Stimulated activated naive CD8-positive, alpha-beta T cell treated with anti-CD3 and anti-CD28 coated beads, Interleukin-15, amount 100 ng/mL, for 72 hours (primary cell): ENCODE measurements around the gene KCND2.
"Not testable (repeated sequence)": the region's sequence is repeated elsewhere in the genome, so short reads cannot be mapped to it uniquely, and the experiment has no call there.

Experiments
- ATAC-seq: fragments of 150-1000 bp; cut with Tn5 transposase; 2 replicates; pipeline ENCODE4 v1.10.0; 2021; ENCODE audit warnings: mild to moderate bottlenecking, moderate library complexity
- DNase-seq, 2 donors: peaks; one replicate each; pipeline ENCODE4 v3.0.0; 2021 to 2022
- H3K27ac Mint-ChIP-seq, 2 donors: one replicate each; pipeline ENCODE4 v1.8.0; 2022; ENCODE audit warnings: mild to moderate bottlenecking in 2 of 2, mixed read lengths in 2 of 2, moderate library complexity in 2 of 2
- H3K27me3 Mint-ChIP-seq: one replicate; pipeline ENCODE4 v1.8.0; 2022; ENCODE audit warnings: mixed read lengths
- H3K4me1 Mint-ChIP-seq: one replicate; pipeline ENCODE4 v1.8.0; 2022; ENCODE audit warnings: mild to moderate bottlenecking, mixed read lengths
- H3K4me3 Mint-ChIP-seq, 2 donors: one replicate each; pipeline ENCODE4 v1.8.0; 2022; ENCODE audit warnings: mild to moderate bottlenecking in 2 of 2, mixed read lengths in 2 of 2, moderate library complexity in 1 of 2
- H3K9me3 Mint-ChIP-seq, 2 donors: one replicate each; pipeline ENCODE4 v1.8.0; 2022; ENCODE audit warnings: mixed read lengths in 2 of 2

The KCND2 gene

DNA sequence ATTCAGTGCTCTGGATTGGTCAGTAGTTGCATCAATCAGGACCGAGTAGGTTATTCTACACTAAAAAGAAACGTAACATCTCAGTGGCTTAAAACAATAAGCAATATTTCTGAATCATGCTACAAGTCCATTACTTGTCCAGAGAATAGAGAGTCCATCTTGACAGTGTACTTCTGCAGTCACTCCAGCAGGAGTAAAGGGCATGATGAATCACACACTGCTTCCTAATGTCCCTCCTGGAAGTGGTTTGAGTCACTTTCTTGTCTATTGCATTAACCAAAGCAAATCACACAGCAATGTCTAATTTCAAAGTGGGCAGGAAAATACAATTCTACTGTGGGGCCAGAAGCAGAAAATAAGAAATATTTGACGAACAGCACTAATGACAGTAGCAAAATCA is 460.2 kb downstream of the KCND2 start:
- DNase-seq = no peak

DNA sequence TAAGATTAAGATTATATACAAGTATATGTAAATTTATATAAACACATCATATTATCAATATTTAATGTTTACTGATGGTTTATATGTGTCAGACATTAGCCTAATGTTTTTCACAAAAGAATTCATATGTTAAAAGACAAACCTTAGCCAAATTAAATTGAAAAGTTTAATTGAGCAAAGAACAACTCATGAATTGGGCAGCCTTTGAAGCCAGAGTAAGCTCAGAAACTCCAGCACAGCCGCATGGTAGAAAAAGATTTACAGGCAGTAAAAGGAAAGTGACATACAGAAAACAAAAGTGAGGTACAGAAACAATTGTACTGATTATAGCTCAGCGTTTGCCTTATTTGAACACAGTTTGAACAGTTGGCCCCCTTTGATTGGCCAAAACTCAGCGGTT is 460.9 kb downstream of the KCND2 start:
- no peak for DNase-seq
- Mint-ChIP-seq H3K27me3 (peaks cover 11% of the 10 kb centered on the region), H3K27ac (no peak overlapping the region), H3K4me3 (no peak overlapping the region), H3K4me1 (no peaks in the 10 kb centered on the region), H3K9me3 (no peaks in the 10 kb centered on the region)
- ATAC-seq = no peak

More for the DNA sequence above, 460.2 kb downstream of the KCND2 start:
- Mint-ChIP-seq H3K27ac (no peak overlapping the region), H3K4me1 (no peaks in the 10 kb centered on the region), H3K27me3 (peaks cover 11% of the 10 kb centered on the region), H3K9me3 (no peaks in the 10 kb centered on the region), H3K4me3 (no peak overlapping the region)
- no peak for ATAC-seq

DNA sequence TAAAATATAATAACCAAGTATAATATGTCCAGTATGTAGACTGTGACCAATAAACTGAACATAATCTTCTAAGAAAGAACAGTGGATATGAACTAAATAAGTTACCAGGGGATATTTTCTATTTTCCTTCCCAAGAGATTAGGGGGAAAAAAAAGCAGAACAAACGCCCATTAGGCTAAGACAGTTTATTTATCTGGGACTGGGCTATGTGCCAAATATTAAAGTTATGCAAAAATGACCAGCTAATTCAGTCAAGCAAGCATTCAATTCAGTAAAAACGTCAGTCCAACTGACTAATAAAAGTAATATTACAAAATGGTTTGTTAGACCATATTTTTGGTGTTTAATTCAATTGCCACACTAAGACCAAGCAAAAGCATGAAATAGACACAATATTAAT is 462.8 kb downstream of the KCND2 start:
- H3K4me1 Mint-ChIP-seq = no peaks in the 10 kb centered on the region

DNA sequence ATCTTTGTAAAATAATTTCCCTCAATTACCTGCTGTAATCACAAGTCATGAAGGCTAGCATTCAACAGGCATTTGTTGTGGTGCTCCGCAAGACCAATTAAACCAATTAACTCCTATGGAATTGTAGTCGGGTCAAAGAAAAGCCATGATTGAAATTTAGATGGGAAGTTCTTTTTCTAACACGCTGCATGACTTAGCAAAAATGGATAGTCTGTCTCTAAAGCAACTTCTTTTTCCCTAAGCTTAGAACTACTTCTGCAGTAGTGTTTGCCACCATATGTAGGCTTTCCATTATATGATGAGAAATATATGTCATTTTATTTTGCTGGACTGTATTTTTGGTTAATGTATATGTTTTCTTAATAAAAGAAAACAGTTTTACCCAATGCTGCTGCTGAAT is 465.8 kb downstream of the KCND2 start:
- H3K4me1 Mint-ChIP-seq = no peaks in the 10 kb centered on the region
- DNase-seq (no peak), ATAC-seq (no peak)
- no peak overlapping the region for H3K27ac Mint-ChIP-seq
- no peaks in the 10 kb centered on the region for H3K27me3 Mint-ChIP-seq
- no peak overlapping the region for H3K4me3 Mint-ChIP-seq
- no peaks in the 10 kb centered on the region for H3K9me3 Mint-ChIP-seq

More for the DNA sequence above, 462.8 kb downstream of the KCND2 start:
- no peak overlapping the region for H3K27ac Mint-ChIP-seq
- no peak overlapping the region for H3K4me3 Mint-ChIP-seq
- H3K9me3 Mint-ChIP-seq = no peaks in the 10 kb centered on the region
- ATAC-seq (no peak), DNase-seq (no peak)
- peaks cover 9% of the 10 kb centered on the region for H3K27me3 Mint-ChIP-seq

DNA sequence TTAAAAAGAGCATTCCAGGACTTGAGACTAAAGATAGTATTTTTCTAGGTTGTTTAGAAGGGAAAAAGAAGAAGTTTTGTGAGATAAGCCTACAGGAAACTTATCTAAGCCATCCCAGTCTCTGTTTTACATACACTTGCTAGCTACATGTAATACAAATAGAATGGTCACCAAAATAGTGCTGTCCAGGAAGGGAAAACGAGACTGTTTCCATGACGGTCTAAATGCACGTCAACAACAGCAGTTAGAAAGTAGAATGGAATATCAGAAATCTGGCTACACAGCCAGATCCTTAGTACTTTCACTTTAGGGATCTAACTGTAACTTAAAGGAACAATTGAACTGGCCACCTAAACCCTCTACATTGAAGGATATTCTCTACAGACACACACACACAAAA is 467.4 kb downstream of the KCND2 start:
- Mint-ChIP-seq H3K27me3 (no peaks in the 10 kb centered on the region), H3K9me3 (no peaks in the 10 kb centered on the region), H3K4me1 (no peaks in the 10 kb centered on the region), H3K27ac (no peak overlapping the region), H3K4me3 (no peak overlapping the region)
- ATAC-seq = no peak
- no peak for DNase-seq

DNA sequence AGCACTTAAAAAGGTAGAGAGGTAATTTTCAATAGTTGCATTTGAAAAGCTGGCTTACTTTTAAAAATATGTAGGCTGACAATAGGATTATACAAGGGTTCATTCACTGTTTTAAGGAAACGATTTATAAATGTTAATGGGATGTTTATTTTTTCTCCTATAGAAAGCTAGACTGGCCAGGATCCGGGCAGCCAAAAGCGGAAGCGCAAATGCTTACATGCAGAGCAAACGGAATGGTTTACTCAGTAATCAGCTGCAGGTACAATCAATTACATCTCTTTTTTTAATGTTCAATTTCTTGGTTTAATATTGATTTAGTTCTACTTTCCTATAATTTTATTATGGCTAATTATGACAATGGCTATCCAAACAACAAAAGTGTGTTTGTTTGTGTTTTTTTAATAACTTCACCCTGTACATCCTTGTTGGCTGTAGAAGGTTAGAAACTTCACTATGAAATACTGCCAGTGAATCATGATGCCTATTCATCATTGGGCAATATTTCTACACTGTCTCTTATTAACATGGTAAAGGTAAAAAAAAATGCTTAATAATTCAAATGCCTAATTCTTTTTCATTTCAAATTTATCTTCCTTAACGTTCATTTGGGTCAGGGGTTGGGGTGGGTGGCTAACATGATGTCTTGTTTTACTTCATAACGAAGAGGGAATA is 468.5 kb downstream of the KCND2 start:
- no peaks in the 10 kb centered on the region for H3K27me3 Mint-ChIP-seq
- DNase-seq (no peak), ATAC-seq (no peak)
- H3K4me3 Mint-ChIP-seq = no peak overlapping the region
- no peak overlapping the region for H3K27ac Mint-ChIP-seq
- no peaks in the 10 kb centered on the region for H3K4me1 Mint-ChIP-seq
- H3K9me3 Mint-ChIP-seq = no peaks in the 10 kb centered on the region

DNA sequence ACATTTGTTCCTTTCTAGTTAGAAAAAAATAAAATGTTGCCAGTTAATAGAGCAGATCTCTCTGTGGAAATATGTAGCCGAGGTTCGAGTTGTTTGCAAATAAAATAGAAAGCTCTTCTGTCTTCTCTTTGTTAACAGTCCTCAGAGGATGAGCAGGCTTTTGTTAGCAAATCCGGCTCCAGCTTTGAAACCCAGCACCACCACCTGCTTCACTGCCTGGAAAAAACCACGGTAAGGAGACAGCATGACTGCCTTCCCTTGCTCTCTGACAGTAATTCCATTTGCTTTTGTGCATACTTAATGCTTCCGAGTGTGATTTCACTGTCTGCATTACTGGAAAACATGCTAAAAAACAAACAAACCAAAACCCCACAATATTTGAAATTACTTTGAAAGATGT is 469.4 kb downstream of the KCND2 start:
- ATAC-seq (no peak), DNase-seq (no peak)
- H3K9me3 Mint-ChIP-seq = no peaks in the 10 kb centered on the region
- H3K4me1 Mint-ChIP-seq = no peaks in the 10 kb centered on the region
- H3K27me3 Mint-ChIP-seq = no peaks in the 10 kb centered on the region
- no peak overlapping the region for H3K4me3 Mint-ChIP-seq
- H3K27ac Mint-ChIP-seq = peak overlapping the region in 1 of 2 donors; percentile 77

DNA sequence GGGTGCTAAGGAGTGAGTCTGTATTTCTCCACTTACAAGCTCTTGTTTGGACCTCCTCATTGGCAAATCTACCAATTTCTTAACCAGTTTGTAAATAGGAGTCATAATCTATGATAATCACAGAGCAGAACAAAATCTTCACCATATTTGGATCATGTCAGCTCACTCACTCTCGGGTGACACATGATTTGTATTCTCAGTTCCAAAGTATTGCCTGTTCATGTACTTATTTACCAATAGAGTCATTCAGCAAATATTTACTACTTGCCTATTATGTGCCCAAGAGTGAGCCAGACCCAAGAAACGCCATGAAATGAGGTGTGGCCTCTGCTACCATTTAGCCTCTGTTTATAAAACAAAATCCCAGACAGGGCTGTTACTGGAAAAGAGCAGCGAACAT is 470.2 kb downstream of the KCND2 start:
- ATAC-seq = no peak
- no peaks in the 10 kb centered on the region for H3K9me3 Mint-ChIP-seq
- H3K27me3 Mint-ChIP-seq = no peaks in the 10 kb centered on the region
- no peaks in the 10 kb centered on the region for H3K4me1 Mint-ChIP-seq
- no peak overlapping the region for H3K4me3 Mint-ChIP-seq
- no peak for DNase-seq
- no peak overlapping the region for H3K27ac Mint-ChIP-seq

DNA sequence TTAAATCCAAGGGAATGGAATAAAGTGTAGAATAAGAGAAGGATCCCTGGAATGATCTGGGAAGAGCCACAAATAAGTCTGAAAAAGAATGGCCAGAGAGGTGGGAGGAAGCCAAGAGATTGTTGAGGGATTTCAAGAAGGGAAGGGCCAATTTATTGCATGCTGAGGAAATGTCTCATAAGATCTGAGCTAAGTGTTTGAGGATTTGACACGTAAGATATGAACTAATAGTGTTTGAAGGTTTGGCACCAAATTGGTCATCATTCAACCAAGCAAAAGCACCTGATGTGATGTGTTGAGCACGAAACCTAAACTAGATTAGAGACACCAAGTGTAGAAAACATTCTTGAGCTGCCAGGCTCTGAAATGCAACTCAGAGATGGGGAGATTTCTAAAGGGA is 487.1 kb downstream of the KCND2 start:
- Mint-ChIP-seq H3K9me3 (no peaks in the 10 kb centered on the region), H3K4me1 (no peaks in the 10 kb centered on the region), H3K27me3 (peaks cover 12% of the 10 kb centered on the region), H3K4me3 (no peak overlapping the region), H3K27ac (no peak overlapping the region)
- DNase-seq = no peak
- ATAC-seq = no peak

DNA sequence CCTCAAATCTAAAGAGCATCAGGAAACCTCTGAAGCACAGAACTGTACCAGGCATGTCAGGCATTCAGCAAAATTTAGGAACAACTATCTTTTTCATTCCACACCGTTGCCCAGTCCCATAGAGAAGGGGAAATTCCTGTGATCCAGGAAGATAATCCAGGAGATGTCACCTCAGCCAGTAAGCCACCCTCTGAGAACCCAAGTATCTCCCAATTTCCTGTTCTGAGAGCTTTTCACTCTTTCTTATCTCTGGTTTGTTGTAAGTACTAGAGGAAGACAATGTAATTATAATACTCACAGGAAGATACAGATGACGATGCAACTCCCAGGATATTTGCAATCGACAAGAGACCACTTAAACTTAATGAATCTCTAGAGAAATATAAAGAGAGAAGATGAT is 487.9 kb downstream of the KCND2 start:
- H3K4me3 Mint-ChIP-seq = no peak overlapping the region
- no peak for DNase-seq
- no peak for ATAC-seq
- no peak overlapping the region for H3K27ac Mint-ChIP-seq
- no peaks in the 10 kb centered on the region for H3K4me1 Mint-ChIP-seq
- no peaks in the 10 kb centered on the region for H3K9me3 Mint-ChIP-seq
- H3K27me3 Mint-ChIP-seq = peaks cover 12% of the 10 kb centered on the region

DNA sequence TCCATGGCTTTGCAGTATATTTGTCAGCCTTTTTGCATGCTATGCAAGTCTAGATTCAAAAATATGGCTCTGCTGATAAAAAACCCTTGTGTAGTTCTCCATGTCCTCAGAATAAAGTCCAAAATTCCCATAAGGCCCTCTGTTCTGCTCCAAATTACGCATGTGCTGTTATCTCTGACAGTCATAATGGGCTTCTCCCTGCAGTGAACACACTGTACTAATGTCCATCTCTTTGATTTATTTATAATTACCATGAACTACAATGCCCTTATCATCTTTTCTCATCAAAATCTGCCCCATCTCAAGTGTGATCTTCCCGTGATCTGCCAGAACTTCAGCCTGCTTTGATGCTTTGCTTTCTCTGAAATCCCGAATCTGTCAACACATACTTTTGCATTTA is 497.2 kb downstream of the KCND2 start:
- Mint-ChIP-seq H3K4me1 (no peaks in the 10 kb centered on the region), H3K4me3 (no peak overlapping the region), H3K9me3 (no peaks in the 10 kb centered on the region), H3K27me3 (no peaks in the 10 kb centered on the region), H3K27ac (no peak overlapping the region)
- DNase-seq (no peak), ATAC-seq (no peak)

DNA sequence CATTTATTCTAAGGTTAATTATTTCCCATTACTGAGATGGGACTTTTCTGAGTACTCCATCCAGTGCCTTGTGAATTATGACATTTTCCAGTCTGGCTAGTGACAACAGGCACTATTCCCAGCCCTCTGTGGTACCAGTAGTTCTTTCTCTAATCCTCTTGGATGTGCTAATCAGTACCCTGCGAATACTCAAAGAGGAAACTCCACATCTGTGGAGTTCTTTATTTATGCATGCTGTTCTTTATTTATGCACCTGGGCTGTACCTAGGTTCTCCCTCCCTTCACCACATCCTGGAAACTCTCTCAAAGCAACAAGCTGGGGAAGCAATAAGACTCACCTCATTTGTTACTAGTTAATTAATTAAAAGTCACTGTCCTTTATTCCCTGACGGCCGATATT is 501.5 kb downstream of the KCND2 start:
- H3K4me3 Mint-ChIP-seq = no peak overlapping the region

DNA sequence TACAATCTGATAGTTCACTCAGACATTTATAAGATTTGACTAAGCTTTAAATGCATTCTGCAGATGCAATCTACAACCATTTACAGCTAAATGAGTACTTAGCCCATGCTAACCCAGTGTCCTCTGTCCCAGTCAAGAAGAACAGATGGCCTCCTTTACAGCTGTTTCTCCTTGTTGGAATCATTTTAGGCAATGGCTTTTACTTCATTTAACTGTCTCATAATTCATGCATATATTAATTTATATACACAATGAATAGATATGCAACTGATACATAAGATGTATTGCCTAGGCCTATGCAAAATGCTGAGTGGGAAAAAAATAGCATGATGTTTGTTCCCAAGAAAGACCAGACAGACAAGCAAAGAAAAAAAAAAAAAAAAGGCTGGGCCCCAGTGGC is 502.8 kb downstream of the KCND2 start:
- H3K27me3 Mint-ChIP-seq = no peaks in the 10 kb centered on the region
- no peak overlapping the region for H3K4me3 Mint-ChIP-seq
- H3K27ac Mint-ChIP-seq = no peak overlapping the region
- H3K4me1 Mint-ChIP-seq = no peaks in the 10 kb centered on the region
- H3K9me3 Mint-ChIP-seq = no peaks in the 10 kb centered on the region
- DNase-seq (no peak), ATAC-seq (no peak)

More for the DNA sequence above, 501.5 kb downstream of the KCND2 start:
- H3K9me3 Mint-ChIP-seq = no peaks in the 10 kb centered on the region
- ATAC-seq = no peak
- DNase-seq = no peak
- H3K27ac Mint-ChIP-seq = no peak overlapping the region
- H3K4me1 Mint-ChIP-seq = no peaks in the 10 kb centered on the region
- H3K27me3 Mint-ChIP-seq = no peaks in the 10 kb centered on the region

DNA sequence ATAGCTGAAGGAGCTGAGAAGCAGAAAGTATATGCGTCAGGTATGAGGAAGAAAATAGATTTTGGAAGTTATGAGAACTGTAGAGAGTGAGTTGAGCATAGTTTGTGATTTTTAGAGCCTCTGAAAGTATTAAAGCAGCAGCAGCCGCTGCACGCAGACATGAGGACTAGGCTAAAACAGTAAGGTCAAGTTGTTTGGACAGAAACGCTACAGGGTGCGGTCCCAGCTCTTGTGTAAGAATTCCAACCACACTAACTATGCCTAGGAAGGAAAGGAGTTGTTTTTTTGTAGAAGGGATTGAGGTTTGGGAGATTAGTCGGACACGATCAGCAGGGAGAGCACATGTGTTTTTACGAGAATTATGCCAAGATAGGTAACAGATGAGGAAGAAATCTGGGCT is 506.1 kb downstream of the KCND2 start:
- H3K4me1 Mint-ChIP-seq, H3K27ac Mint-ChIP-seq, H3K27me3 Mint-ChIP-seq, DNase-seq, H3K4me3 Mint-ChIP-seq, ATAC-seq, H3K9me3 Mint-ChIP-seq: not testable (repeated sequence)

DNA sequence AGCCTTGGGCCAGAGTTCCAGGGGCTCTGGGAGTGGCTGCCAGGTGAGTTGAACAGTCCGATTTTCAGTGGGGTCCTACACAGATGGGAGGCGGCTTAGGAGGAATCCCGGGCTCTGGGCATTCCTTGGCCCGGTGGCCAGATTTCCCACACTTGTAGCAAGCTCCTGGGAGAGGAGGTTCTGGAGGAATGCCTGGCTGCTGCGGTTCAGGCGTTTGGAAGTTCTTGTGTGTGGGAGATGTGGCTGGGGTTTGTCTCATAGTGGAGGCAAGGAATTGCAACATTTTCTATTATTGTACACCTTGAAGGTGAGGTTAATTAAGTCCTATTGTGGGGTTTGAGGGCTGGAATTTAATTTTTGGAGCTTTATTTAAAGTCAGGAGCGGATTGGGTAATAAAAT is 507.5 kb downstream of the KCND2 start:
- not testable (repeated sequence) for H3K4me1 Mint-ChIP-seq, H3K27ac Mint-ChIP-seq, H3K27me3 Mint-ChIP-seq, H3K4me3 Mint-ChIP-seq, DNase-seq, ATAC-seq, H3K9me3 Mint-ChIP-seq

DNA sequence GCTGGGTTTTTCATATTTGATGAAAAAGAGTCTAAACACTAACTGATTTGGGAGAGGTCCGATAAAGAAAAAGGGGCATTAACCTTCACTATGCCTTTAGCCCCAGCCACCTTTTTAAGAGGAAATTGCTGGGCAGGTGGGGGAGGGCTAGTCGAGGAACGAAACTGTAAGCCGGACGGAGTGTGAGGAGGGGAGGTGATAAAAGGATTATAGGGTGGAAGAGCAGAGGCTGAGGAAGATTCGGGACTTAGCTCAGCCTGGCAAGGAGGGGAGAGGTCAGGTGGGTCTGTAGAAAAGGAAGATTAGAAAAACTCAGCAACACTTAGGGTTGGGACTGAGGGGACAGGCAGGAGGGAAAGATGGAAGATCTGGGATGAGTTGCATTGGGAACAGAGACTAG is 508.0 kb downstream of the KCND2 start:
- Mint-ChIP-seq H3K9me3 (no peaks in the 10 kb centered on the region), H3K27ac (no peak overlapping the region), H3K4me3 (no peak overlapping the region), H3K27me3 (peaks cover 3% of the 10 kb centered on the region), H3K4me1 (no peaks in the 10 kb centered on the region)
- ATAC-seq = no peak
- no peak for DNase-seq

DNA sequence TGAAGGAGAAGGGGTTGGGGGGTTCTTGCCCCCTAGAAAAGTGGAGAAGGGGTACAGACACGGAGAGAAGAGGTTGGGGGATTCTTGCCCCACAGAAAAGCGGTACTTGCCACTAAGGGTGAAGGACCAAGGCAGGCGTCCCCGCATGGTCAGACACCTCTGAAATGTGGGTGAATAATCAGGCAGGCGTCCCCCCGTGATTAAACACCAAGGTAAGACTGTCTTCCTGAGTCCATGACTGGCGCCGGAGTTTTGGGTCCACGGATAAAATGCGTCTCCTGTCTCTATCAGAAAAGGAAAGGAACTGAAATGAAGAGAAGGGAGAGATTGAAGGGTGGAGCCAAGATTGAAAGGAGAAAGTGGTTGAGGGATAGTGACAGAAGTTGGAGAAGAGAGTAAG is 508.9 kb downstream of the KCND2 start:
- not testable (repeated sequence) for H3K4me1 Mint-ChIP-seq, H3K27ac Mint-ChIP-seq, H3K4me3 Mint-ChIP-seq, DNase-seq, H3K9me3 Mint-ChIP-seq, H3K27me3 Mint-ChIP-seq, ATAC-seq
